GM10248 (cell line): Measurements from ENCODE around the gene HIF1AN.
"Not testable (repeated sequence)": the region's sequence is repeated elsewhere in the genome, so short reads cannot be mapped to it uniquely, and the experiment has no call there.

Source experiments
- CTCF ChIA-PET: fragments of 300-600 bp; sonication (Branson Sonifier 250); formaldehyde crosslinking; extraction: SDS; loops from one replicate; lab custom pipeline; 2021; ENCODE audit warnings: antibody characterized with exemption; lab: Yijun Ruan, JAX
- POLR2A ChIA-PET: fragments of 350-650 bp; sonication (Branson Sonifier 250); formaldehyde crosslinking; extraction: SDS; loops from one replicate; lab custom pipeline; 2020; ENCODE audit warnings: antibody characterized with exemption; lab: Yijun Ruan, JAX
- DNase-seq: peaks from one replicate; pipeline ENCODE4 v3.0.0; 2012; ENCODE audit errors: extremely low spot score
- CTCF ChIP-seq: IDR thresholded peaks from 2 replicates; pipeline ENCODE4 v1.5.1; 2012; ENCODE audit warnings: mild to moderate bottlenecking, low read depth; ENCODE audit errors: extremely low read depth, missing control alignments, control extremely low read depth

HIF1AN gene

GRCh38 chr10:100567249-100567648 is 31.5 kb downstream of the HIF1AN start:
- no peak for DNase-seq
- TF ChIP-seq CTCF: no peak
- CTCF ChIA-PET: interaction anchor here (1.2 kb wide), 1 partner anchor 447 kb away, joined by 3 read pairs; no protein-coding TSS in a partner anchor
- POLR2A ChIA-PET: no interaction called here

GRCh38 chr10:100567826-100568225 is 32.1 kb downstream of the HIF1AN start:
- CTCF ChIA-PET: interaction anchor here (1.2 kb wide), 2 partner anchors 9 to 447 kb away, joined by 3 read pairs; no protein-coding TSS in a partner anchor
- POLR2A ChIA-PET: no interaction called here
- no peak for DNase-seq
- TF ChIP-seq CTCF: no peak

- POLR2A ChIA-PET: no interaction called here
- DNase-seq: no peak
- TF ChIP-seq CTCF: no peak
- CTCF ChIA-PET: interaction anchor here (1.2 to 2.1 kb wide), 4 partner anchors 8 to 33 kb away, joined by 3 to 6 read pairs (median 4); partner anchors contain the start of gene HIF1AN
These were observed 33.2 kb downstream of the HIF1AN start for GRCh38 chr10:100568912-100569311.

- no peak for TF ChIP-seq CTCF
- DNase-seq: no peak
- ChIA-PET POLR2A (interaction anchor here (0.7 kb wide), 1 partner anchor 34 kb away, joined by 4 read pairs; the partner anchor contains the start of gene HIF1AN), CTCF (interaction anchor here (0.8 to 2.1 kb wide), 4 partner anchors 16 to 174 kb away, joined by 3 to 6 read pairs (median 4); partner anchors contain the start of gene HIF1AN)
These were observed 34.1 kb downstream of the HIF1AN start for GRCh38 chr10:100569687-100570481.

- DNase-seq: no peak
- POLR2A ChIA-PET: interaction anchor here (0.7 kb wide), 1 partner anchor 35 kb away, joined by 4 read pairs; the partner anchor contains the start of gene HIF1AN
- CTCF ChIA-PET: interaction anchor here (0.8 to 2.1 kb wide), 3 partner anchors 17 to 174 kb away, joined by 3 to 6 read pairs (median 4); partner anchors contain the start of gene HIF1AN
- no peak for TF ChIP-seq CTCF
These were observed 34.8 kb downstream of the HIF1AN start for GRCh38 chr10:100570506-100570905.

GRCh38 chr10:100571084-100571856 is 35.5 kb downstream of the HIF1AN start:
- no peak for DNase-seq
- no peak for TF ChIP-seq CTCF
- ChIA-PET POLR2A (no interaction called here), CTCF (interaction anchor here (2.1 kb wide), 1 partner anchor 36 kb away, joined by 6 read pairs; the partner anchor contains the start of gene HIF1AN)

GRCh38 chr10:100575146-100575545 is 39.4 kb downstream of the HIF1AN start:
- DNase-seq, POLR2A ChIA-PET: not testable (repeated sequence)
- CTCF ChIA-PET: interaction anchor here (1.2 kb wide), 1 partner anchor 13 kb away, joined by 3 read pairs; no protein-coding TSS in a partner anchor
